ENCODE measurements around the gene PCK2. TPM values are rescaled to one million over a fixed set of nuclear protein-coding genes. Genes with fewer than 3 reads are reported as not detected.

PCK2 gene
- total RNA-seq, 1 donor from 2014 or later = 66.0 TPM

DNA sequence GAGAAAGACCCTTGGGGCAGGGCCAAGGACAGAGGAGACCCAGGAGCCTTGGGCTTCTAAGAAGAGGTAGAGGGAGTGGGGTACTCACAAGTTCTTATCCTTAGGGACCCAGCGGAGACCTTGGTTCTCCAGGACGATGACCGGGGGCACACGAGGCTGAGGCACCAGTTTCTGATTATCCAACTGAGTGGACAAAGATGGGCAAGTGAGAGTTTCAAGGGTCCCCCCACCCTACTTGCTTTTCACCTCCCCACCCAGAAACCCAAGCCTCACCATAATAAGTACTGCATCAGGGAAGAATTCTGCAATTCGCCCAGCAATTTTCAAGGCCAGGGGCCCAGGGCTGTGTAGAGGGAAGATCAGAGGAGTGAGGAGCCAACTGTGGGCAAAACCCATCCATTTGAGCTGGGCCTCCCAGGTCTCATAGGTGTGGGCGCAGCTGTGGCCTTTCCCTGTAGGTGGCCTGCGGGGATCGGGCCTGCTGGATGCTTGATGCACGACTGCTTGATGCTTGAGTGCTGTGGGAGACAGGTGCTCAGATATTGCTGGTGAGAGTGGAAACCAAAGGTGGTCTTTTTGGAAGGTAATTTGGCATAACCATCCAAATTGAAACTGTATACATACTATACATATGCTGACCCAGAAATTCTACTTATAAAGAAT, 45.3 kb downstream of the PCK2 start:
- DNase-seq (ENCODE audit: extremely low spot score, unreplicated experiment) = no peak
- peak overlapping the region; percentile 41 for H3K27ac Mint-ChIP-seq (ENCODE audit: unreplicated experiment)
- peak overlapping the region; percentile 42 for H3K4me3 Mint-ChIP-seq (ENCODE audit: unreplicated experiment)
- peaks cover 34% of the 10 kb centered on the region for H3K4me1 Mint-ChIP-seq (ENCODE audit: unreplicated experiment)
- TF ChIP-seq, protein P1, sequence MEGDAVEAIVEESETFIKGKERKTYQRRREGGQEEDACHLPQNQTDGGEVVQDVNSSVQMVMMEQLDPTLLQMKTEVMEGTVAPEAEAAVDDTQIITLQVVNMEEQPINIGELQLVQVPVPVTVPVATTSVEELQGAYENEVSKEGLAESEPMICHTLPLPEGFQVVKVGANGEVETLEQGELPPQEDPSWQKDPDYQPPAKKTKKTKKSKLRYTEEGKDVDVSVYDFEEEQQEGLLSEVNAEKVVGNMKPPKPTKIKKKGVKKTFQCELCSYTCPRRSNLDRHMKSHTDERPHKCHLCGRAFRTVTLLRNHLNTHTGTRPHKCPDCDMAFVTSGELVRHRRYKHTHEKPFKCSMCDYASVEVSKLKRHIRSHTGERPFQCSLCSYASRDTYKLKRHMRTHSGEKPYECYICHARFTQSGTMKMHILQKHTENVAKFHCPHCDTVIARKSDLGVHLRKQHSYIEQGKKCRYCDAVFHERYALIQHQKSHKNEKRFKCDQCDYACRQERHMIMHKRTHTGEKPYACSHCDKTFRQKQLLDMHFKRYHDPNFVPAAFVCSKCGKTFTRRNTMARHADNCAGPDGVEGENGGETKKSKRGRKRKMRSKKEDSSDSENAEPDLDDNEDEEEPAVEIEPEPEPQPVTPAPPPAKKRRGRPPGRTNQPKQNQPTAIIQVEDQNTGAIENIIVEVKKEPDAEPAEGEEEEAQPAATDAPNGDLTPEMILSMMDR (IDR thresholded peaks at IDR 0.05) = no peak
- no peaks in the 10 kb centered on the region for H3K27me3 Mint-ChIP-seq (ENCODE audit: unreplicated experiment)
- no peaks in the 10 kb centered on the region for H3K9me3 Mint-ChIP-seq (ENCODE audit: unreplicated experiment)
- H3K36me3 Mint-ChIP-seq (ENCODE audit: unreplicated experiment) = peaks cover 21% of the 10 kb centered on the region

- Mint-ChIP-seq H3K27me3 (ENCODE audit: unreplicated experiment) (no peaks in the 10 kb centered on the region), H3K9me3 (ENCODE audit: unreplicated experiment) (no peaks in the 10 kb centered on the region), H3K4me3 (ENCODE audit: unreplicated experiment) (peak within 1 kb of the TSS; percentile 89), H3K36me3 (ENCODE audit: unreplicated experiment) (peaks cover 21% of the 10 kb centered on the region), H3K27ac (ENCODE audit: unreplicated experiment) (peak within 1 kb of the TSS; percentile 91), H3K4me1 (ENCODE audit: unreplicated experiment) (peaks cover 41% of the 10 kb centered on the region)
- DNase-seq (ENCODE audit: extremely low spot score, unreplicated experiment) = peak; percentile 99
- TF ChIP-seq, protein P1 (IDR thresholded peaks at IDR 0.05) = peak; percentile 54
Measured at GRCh38 chr14:24141097-24141880, 47.2 kb downstream of the PCK2 start, which contains the start of gene EMC9. TSS of gene EMC9 (minus strand) at chr14:24141591. CDS start at chr14:24141304, 287 bp downstream.

GRCh38 chr14:24143511-24143910, 49.4 kb downstream of the PCK2 start:
- TF ChIP-seq, protein P1 (IDR thresholded peaks at IDR 0.05) = no peak
- H3K36me3 Mint-ChIP-seq (ENCODE audit: unreplicated experiment) = peaks cover 11% of the 10 kb centered on the region
- H3K4me3 Mint-ChIP-seq (ENCODE audit: unreplicated experiment) = no peak overlapping the region
- peak overlapping the region; percentile 38 for H3K27ac Mint-ChIP-seq (ENCODE audit: unreplicated experiment)
- no peak for DNase-seq (ENCODE audit: extremely low spot score, unreplicated experiment)
- no peaks in the 10 kb centered on the region for H3K9me3 Mint-ChIP-seq (ENCODE audit: unreplicated experiment)
- H3K27me3 Mint-ChIP-seq (ENCODE audit: unreplicated experiment) = no peaks in the 10 kb centered on the region
- H3K4me1 Mint-ChIP-seq (ENCODE audit: unreplicated experiment) = peaks cover 40% of the 10 kb centered on the region

GRCh38 chr14:24144451-24144850, 50.3 kb downstream of the PCK2 start:
- Mint-ChIP-seq H3K4me1 (ENCODE audit: unreplicated experiment) (peaks cover 41% of the 10 kb centered on the region), H3K27ac (ENCODE audit: unreplicated experiment) (peak overlapping the region; percentile 40), H3K4me3 (ENCODE audit: unreplicated experiment) (no peak overlapping the region), H3K36me3 (ENCODE audit: unreplicated experiment) (peaks cover 5% of the 10 kb centered on the region), H3K27me3 (ENCODE audit: unreplicated experiment) (no peaks in the 10 kb centered on the region), H3K9me3 (ENCODE audit: unreplicated experiment) (no peaks in the 10 kb centered on the region)
- TF ChIP-seq, protein P1 (IDR thresholded peaks at IDR 0.05) = no peak
- DNase-seq (ENCODE audit: extremely low spot score, unreplicated experiment) = no peak

- H3K4me1 Mint-ChIP-seq (ENCODE audit: unreplicated experiment) = peaks cover 34% of the 10 kb centered on the region
- H3K4me3 Mint-ChIP-seq (ENCODE audit: unreplicated experiment) = no peak overlapping the region
- H3K36me3 Mint-ChIP-seq (ENCODE audit: unreplicated experiment) = peaks cover 9% of the 10 kb centered on the region
- peak overlapping the region; percentile 99 for H3K27ac Mint-ChIP-seq (ENCODE audit: unreplicated experiment)
- H3K27me3 Mint-ChIP-seq (ENCODE audit: unreplicated experiment) = no peaks in the 10 kb centered on the region
- no peaks in the 10 kb centered on the region for H3K9me3 Mint-ChIP-seq (ENCODE audit: unreplicated experiment)
- DNase-seq (ENCODE audit: extremely low spot score, unreplicated experiment) = no peak
- TF ChIP-seq, protein P1 (IDR thresholded peaks at IDR 0.05) = no peak
Measured at GRCh38 chr14:24145219-24145618, 51.1 kb downstream of the PCK2 start.

All from osteocyte (in vitro differentiated cells).